Measurements from ENCODE around the gene ARHGEF40. TPM values are rescaled to one million over a fixed set of nuclear protein-coding genes. Genes with fewer than 3 reads are reported as not detected.

Gene ARHGEF40
- total RNA-seq, 1 experiment from 2014 or later: 16.5 TPM

GRCh38 chr14:21058903-21059302, 11.2 kb upstream of the ARHGEF40 start:
- DNase-seq (ENCODE audit: low read depth): no peak

GRCh38 chr14:21059842-21060613, 10.1 kb upstream of the ARHGEF40 start:
- peak; percentile 64 for DNase-seq (ENCODE audit: low read depth)

GRCh38 chr14:21060614-21061346, 9.3 kb upstream of the ARHGEF40 start:
- DNase-seq (ENCODE audit: low read depth): no peak

GRCh38 chr14:21061347-21061668, 8.8 kb upstream of the ARHGEF40 start:
- no peak for DNase-seq (ENCODE audit: low read depth)

- DNase-seq (ENCODE audit: low read depth): peak; percentile 79
Measured at GRCh38 chr14:21063479-21063878, 6.6 kb upstream of the ARHGEF40 start.

GRCh38 chr14:21066882-21067502, 3.1 kb upstream of the ARHGEF40 start:
- no peak for DNase-seq (ENCODE audit: low read depth)

- DNase-seq (ENCODE audit: low read depth): no peak
Measured at GRCh38 chr14:21068521-21069387, 1.4 kb upstream of the ARHGEF40 start.

- DNase-seq (ENCODE audit: low read depth): no peak
Measured at GRCh38 chr14:21069388-21070082, 569 bp upstream of the ARHGEF40 start.

GRCh38 chr14:21070610-21071224, 613 bp downstream of the ARHGEF40 start:
- DNase-seq (ENCODE audit: low read depth): peak; percentile 43

- peak; percentile 83 for DNase-seq (ENCODE audit: low read depth)
Measured at GRCh38 chr14:21071225-21072030, 1.3 kb downstream of the ARHGEF40 start.

- DNase-seq (ENCODE audit: low read depth): peak; percentile 40
Measured at GRCh38 chr14:21072031-21072473, 1.9 kb downstream of the ARHGEF40 start.

- DNase-seq (ENCODE audit: low read depth): no peak
Measured at GRCh38 chr14:21072781-21073339, 2.8 kb downstream of the ARHGEF40 start.

GRCh38 chr14:21073921-21074320, 3.8 kb downstream of the ARHGEF40 start:
- DNase-seq (ENCODE audit: low read depth): no peak

GRCh38 chr14:21074398-21075272, 4.5 kb downstream of the ARHGEF40 start:
- no peak for DNase-seq (ENCODE audit: low read depth)

GRCh38 chr14:21075719-21076437, 5.8 kb downstream of the ARHGEF40 start:
- DNase-seq (ENCODE audit: low read depth): no peak

GRCh38 chr14:21077672-21078071, 7.6 kb downstream of the ARHGEF40 start:
- DNase-seq (ENCODE audit: low read depth): no peak

GRCh38 chr14:21078287-21078686, 8.2 kb downstream of the ARHGEF40 start:
- no peak for DNase-seq (ENCODE audit: low read depth)

Data from HT1080 (cell line).